ENCODE results near the gene PTOV1.

Gene PTOV1

DNA sequence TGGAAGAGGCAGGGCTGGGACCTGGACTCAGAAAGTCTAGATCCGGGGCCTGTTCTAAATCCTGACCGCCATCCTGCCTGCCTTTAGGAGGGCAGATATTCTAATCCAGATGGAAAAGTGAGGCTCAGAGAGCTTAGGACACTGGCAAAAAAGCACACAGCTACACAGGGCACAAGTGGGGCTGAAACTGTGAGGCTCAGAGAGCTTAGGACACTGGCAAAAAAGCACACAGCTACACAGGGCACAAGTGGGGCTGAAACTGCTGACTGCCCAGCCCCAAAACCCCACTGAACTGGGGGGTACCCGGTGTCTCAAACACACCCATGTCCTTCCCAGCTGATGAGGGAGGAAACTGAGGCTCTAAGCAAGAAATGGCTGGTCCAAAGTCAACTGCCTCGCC, 24.2 kb downstream of the PTOV1 start:
- no peak for DNase-seq (ENCODE audit: low read depth)

GRCh38 chr19:49875857-49876421, 25.0 kb downstream of the PTOV1 start:
- no peak for DNase-seq (ENCODE audit: low read depth)

- peak; percentile 98 for DNase-seq (ENCODE audit: low read depth)
These were observed 25.6 kb downstream of the PTOV1 start for GRCh38 chr19:49876422-49877019.

DNA sequence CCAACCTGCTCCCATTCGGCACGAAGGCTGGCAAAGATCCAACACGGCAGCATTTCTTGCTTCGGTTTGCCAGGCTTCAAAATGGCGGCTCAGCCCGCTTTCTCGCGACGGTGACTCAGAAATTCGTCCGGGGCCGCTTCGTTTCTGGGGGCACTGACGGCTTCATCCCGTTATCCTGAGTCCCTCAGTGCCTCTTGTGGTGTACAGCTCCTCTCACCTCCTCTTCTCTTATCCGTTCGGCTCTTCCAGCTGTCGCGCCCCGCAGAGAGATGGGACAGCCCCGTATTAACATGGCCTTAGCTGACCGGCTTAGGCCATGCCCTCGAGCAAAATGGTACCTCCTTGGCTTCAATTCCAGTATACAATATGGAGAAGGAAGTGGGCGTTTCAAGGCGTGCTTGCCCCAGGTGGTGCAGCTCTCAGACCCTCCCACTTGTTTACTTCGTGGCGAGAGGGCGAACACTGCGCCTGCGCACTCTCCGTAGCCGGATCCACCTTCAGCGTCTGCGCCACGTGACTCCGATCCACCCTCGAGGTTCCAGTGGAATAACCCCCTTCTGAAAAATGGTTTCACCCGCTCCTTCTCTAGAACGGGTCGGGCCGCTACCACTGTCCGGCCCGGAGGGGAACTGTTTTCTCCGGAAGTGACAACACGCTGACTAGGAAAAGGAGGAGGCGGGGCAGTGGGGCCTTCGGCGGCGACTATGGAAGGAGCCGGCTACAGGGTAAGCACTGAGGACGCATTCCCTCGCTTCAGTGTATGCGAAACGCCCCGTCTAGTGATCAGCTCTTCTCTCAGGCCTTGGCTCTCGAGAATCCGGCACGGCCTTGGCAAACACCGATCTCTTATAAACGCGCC, 26.3 kb downstream of the PTOV1 start, which contains the start of the genes AKT1S1 and TBC1D17:
TSS of gene AKT1S1 (minus strand) at position 336 of the 859 bp plus-strand sequence. CDS start 4,060 bp downstream, outside the sequence.
TSS of gene TBC1D17 (plus strand) at position 683 of the 859 bp plus-strand sequence. CDS start at position 705, 22 bp downstream.
- DNase-seq (ENCODE audit: low read depth), result peak; percentile 100

DNA sequence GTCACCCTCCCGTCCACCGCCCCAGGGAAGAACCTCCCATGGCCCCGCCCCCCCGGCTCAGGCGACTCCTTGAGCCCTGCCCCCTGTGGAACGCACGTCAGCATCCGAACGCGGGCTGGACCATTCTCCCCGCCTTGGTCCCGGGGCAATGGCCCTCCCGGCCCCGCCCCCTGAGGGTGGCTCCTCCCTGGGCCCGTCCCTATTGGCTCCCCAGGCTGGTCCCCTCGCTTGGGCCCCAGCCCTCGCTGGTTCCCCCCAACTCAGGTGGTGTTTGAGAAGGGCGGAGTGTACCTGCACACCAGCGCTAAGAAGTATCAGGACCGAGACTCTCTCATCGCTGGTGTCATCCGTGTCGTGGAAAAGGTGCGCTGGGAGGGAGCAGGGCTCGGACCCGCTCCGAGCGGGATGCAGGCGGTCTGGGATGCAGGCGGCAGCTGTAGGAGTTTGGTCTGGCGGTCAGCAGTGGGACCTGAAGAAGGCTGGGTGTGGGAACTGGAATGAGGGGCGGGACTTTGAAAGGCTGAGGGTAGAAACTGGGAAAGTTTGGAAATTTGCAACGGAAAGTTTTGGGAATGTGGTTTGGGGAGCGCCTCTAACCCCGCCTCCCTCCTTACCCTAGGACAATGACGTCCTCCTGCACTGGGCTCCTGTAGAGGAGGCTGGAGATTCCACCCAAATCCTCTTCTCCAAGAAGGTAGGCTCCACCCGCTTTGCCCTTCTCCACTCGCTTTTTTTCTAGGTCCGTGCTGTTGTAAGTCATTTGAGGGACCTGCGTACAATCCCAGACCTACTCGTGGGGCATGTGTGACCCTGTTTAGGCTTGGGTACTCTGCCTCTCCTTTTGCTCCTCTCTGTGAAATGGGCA, 27.2 kb downstream of the PTOV1 start:
- peak; percentile 96 for DNase-seq (ENCODE audit: low read depth)

DNA sequence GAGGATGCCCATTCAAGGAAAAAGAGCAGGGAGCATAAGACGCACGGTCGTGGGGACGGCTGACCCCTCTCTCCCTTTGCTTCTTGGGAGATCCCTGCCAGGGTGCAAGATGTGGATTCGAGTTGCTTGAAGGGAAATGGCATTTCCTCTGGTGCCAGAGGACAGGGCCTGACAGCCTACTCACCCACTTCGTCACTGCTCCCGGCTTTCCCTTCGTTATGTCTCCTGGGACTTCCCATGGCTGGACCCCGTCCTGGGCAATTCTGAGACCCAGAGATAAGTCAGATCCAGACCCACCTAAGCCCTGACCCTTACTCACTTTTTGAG, 27.7 kb downstream of the PTOV1 start:
- no peak for DNase-seq (ENCODE audit: low read depth)

DNA sequence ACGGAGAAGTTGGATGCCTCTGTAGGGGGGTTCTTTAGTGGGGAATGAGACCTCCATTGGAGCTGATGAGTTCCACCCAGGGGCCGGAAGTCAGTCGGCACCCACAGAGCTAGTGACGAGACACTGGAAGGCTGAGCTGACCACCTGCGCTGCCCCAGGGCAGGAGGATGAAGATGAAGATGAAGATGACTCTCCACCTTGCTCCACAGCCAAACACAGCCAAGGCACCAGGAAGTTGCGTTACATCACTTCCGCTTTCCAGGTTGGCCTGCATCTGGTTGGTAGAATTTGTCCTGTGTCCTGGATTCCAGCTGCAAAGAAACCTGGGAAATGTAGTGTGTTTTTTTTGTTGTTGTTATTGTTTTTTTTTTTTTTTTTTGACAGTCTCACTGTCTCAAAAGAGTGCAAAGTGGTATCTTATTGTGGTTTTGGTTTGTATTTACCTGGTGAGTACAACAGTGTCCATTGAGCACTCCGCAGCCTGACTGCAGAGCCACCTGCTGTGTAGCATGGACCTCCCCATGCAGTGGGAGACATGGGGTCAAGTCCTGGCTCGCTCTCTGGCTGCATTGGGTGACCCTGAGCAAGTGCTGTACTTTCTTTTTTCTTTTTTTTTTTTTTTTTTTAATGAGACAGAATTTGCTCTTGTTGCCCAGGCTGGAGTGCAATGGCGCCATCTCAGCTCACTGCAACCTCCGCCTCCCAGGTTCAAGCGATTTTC, 28.4 kb downstream of the PTOV1 start:
- DNase-seq (ENCODE audit: low read depth), result no peak

DNA sequence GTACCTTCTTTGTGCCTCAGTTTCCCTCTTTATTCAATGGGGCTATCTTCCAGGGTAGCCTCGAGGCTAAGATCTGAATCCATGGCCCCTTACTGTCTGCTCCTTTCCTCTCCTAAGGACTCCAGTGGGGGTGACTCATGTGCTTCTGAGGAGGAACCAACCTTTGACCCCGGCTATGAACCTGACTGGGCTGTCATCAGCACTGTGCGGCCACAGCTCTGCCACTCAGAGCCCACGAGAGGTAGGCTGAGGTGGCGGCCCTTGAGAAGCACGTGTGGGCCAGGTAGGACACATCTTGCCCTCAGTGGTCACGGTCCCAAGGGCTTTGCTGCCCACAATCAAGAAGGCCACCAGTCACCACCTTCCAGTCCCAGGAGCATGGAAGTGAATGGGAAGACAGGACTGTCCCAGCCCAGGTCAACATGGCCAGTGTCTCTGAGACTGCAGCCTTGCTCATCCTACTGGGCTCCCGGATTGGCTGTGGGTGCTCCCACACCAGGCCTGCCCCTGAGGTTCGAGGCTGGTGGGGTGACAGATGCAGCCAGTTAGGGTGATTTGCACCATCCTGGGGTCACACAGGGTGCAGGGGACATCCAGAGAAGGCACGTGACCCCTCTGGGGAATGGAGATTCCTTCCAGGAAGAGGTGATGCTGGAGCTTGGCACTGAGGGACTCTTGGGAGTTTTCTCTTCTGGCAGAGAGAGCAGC, 29.4 kb downstream of the PTOV1 start:
- no peak for DNase-seq (ENCODE audit: low read depth)

GRCh38 chr19:49881186-49881585, 30.2 kb downstream of the PTOV1 start:
- DNase-seq (ENCODE audit: low read depth), result no peak

- DNase-seq (ENCODE audit: low read depth), result no peak
These were observed 30.9 kb downstream of the PTOV1 start for GRCh38 chr19:49881672-49882394.

DNA sequence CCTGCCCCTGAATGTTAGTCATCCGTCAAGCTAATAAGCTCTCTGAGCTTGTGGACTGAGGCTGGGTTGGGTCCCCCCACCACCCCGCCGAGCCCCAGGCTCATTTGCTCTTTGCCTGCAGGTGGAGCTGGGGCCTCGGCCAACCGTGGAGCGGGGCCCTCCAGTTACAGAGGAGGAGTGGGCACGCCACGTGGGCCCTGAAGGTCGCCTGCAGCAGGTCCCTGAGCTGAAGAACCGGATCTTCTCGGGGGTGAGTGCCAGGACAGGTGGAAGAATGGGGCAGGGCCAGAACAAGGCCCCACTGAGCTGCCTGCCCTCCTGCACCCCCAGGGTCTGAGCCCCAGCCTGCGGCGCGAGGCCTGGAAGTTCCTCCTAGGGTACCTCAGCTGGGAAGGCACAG, 31.7 kb downstream of the PTOV1 start:
- DNase-seq (ENCODE audit: low read depth), result no peak

- DNase-seq (ENCODE audit: low read depth), result no peak
These were observed 32.1 kb downstream of the PTOV1 start for GRCh38 chr19:49883094-49883493.

- DNase-seq (ENCODE audit: low read depth), result no peak
These were observed 33.1 kb downstream of the PTOV1 start for GRCh38 chr19:49884109-49884508.

- DNase-seq (ENCODE audit: low read depth), result no peak
These were observed 33.8 kb downstream of the PTOV1 start for GRCh38 chr19:49884760-49885159.

- no peak for DNase-seq (ENCODE audit: low read depth)
These were observed 36.2 kb downstream of the PTOV1 start for GRCh38 chr19:49887037-49887664.

DNA sequence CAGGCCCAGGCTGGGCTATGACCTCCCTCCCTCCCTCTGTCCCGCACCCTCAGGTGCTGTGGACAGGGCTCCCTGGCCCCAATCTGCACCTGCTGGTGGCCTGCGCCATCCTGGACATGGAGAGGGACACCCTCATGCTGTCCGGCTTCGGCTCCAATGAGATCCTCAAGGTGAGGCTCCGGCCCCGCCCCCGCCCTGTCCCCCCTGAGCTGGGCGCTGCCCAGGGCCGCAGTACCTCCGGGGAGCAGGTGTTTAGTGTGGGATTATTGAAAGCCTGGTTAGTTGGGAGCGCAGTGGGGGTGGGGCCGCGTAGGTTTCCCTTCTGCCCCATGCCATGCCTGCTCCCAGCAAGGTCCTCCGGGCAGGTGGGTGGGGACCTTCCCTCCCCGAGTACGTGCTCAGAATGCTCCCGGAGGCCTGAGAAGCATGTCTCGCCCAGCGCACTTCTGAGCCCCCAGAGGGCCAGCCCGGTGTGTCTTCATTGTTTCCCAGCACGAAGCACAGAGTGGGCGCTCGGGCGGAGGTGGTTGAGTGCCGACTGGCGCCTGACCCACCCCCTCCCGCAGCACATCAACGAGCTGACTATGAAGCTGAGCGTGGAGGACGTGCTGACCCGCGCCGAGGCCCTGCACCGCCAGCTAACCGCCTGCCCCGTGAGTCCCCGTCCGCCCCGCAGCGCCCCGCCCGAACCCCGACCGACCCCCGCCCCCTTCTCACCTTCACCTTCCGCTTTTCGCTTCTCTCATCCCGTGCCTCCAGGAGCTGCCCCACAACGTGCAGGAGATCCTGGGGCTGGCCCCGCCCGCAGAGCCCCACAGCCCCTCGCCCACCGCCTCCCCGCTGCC, 36.9 kb downstream of the PTOV1 start:
- no peak for DNase-seq (ENCODE audit: low read depth)

DNA sequence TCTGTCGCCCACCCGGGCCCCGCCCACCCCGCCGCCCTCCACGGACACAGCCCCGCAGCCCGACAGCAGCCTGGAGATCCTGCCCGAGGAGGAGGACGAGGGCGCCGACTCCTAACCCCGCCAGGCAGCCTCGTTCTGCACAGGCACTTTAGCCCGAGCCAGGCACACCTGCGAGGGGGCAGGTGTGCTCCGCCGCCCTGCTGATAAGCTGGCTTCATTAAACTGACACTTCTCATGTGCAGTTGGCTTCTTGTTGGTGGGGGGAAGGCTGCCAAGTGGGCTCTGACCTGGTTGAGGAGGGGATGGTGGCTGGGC, 37.5 kb downstream of the PTOV1 start:
- no peak for DNase-seq (ENCODE audit: low read depth)

GRCh38 chr19:49889038-49889686, 38.2 kb downstream of the PTOV1 start:
- DNase-seq (ENCODE audit: low read depth), result no peak

Measured in GM04504 (cell line).